Central memory CD8-positive, alpha-beta T cell (primary cell): Measurements from ENCODE around the gene EIF6.
A peak's percentile ranks its signal among the peaks of the same experiment; 100 is the strongest.

Experiments used
- ATAC-seq: fragments of 150-1000 bp; cut with Tn5 transposase; replicated peaks from 2 replicates; pipeline ENCODE4 v1.10.0; 2022; ENCODE audit warnings: mild to moderate bottlenecking, moderate FRiP score, moderate number of reproducible peaks; ENCODE audit not compliant: poor library complexity, severe bottlenecking; ENCODE audit errors: extremely low read depth
- DNase-seq, 2 donors: peaks; one replicate each; pipeline ENCODE4 v3.0.0; 2021; ENCODE audit warnings: low spot score in 2 of 2
- H3K27ac Mint-ChIP-seq: one replicate; pipeline ENCODE4 v1.8.0; 2022; ENCODE audit warnings: low read depth, mild to moderate bottlenecking, moderate library complexity, mixed read lengths
- H3K27me3 Mint-ChIP-seq: one replicate; pipeline ENCODE4 v1.8.0; 2022; ENCODE audit warnings: mixed read lengths
- H3K36me3 Mint-ChIP-seq: one replicate; pipeline ENCODE4 v1.8.0; 2022; ENCODE audit warnings: mild to moderate bottlenecking, moderate library complexity, mixed read lengths; ENCODE audit not compliant: insufficient read depth
- H3K4me1 Mint-ChIP-seq: one replicate; pipeline ENCODE4 v1.8.0; 2022; ENCODE audit warnings: mixed read lengths
- H3K4me3 Mint-ChIP-seq: one replicate; pipeline ENCODE4 v1.8.0; 2022; ENCODE audit warnings: mild to moderate bottlenecking, moderate library complexity, mixed read lengths
- H3K9me3 Mint-ChIP-seq: one replicate; pipeline ENCODE4 v1.8.0; 2022; ENCODE audit warnings: mixed read lengths

The EIF6 gene

GRCh38 chr20:35248641-35249475 lies 35.7 kb downstream of the EIF6 start:
- Mint-ChIP-seq H3K9me3 (no peaks in the 10 kb centered on the region), H3K27ac (no peak overlapping the region), H3K4me3 (no peak overlapping the region), H3K27me3 (no peaks in the 10 kb centered on the region), H3K4me1 (peaks cover 26% of the 10 kb centered on the region), H3K36me3 (peaks cover 5% of the 10 kb centered on the region)
- DNase-seq (no peak), ATAC-seq (no peak)

- no peaks in the 10 kb centered on the region for H3K36me3 Mint-ChIP-seq
- ATAC-seq, result no peak
These were observed 37.8 kb downstream of the EIF6 start for GRCh38 chr20:35246723-35247122.

GRCh38 chr20:35243986-35244385 lies 40.6 kb downstream of the EIF6 start:
- H3K27me3 Mint-ChIP-seq, result no peaks in the 10 kb centered on the region
- no peak overlapping the region for H3K4me3 Mint-ChIP-seq
- DNase-seq (no peak), ATAC-seq (no peak)
- no peaks in the 10 kb centered on the region for H3K36me3 Mint-ChIP-seq
- no peaks in the 10 kb centered on the region for H3K9me3 Mint-ChIP-seq
- H3K4me1 Mint-ChIP-seq, result peaks cover 5% of the 10 kb centered on the region
- H3K27ac Mint-ChIP-seq, result no peak overlapping the region

More at GRCh38 chr20:35246723-35247122, 37.8 kb downstream of the EIF6 start:
- H3K27me3 Mint-ChIP-seq, result no peaks in the 10 kb centered on the region
- no peak for DNase-seq
- H3K4me3 Mint-ChIP-seq, result no peak overlapping the region
- no peaks in the 10 kb centered on the region for H3K9me3 Mint-ChIP-seq
- peaks cover 15% of the 10 kb centered on the region for H3K4me1 Mint-ChIP-seq
- H3K27ac Mint-ChIP-seq, result no peak overlapping the region

- peaks cover 5% of the 10 kb centered on the region for H3K4me1 Mint-ChIP-seq
- no peak overlapping the region for H3K4me3 Mint-ChIP-seq
- DNase-seq, result no peak
- no peaks in the 10 kb centered on the region for H3K36me3 Mint-ChIP-seq
- H3K27ac Mint-ChIP-seq, result no peak overlapping the region
- no peaks in the 10 kb centered on the region for H3K9me3 Mint-ChIP-seq
- H3K27me3 Mint-ChIP-seq, result no peaks in the 10 kb centered on the region
- no peak for ATAC-seq
These were observed 41.3 kb downstream of the EIF6 start for GRCh38 chr20:35243317-35243716.

GRCh38 chr20:35240811-35241293 lies 43.7 kb downstream of the EIF6 start:
- ATAC-seq (no peak), DNase-seq (no peak)
- Mint-ChIP-seq H3K4me1 (peaks cover 5% of the 10 kb centered on the region), H3K27me3 (no peaks in the 10 kb centered on the region), H3K4me3 (no peak overlapping the region), H3K27ac (no peak overlapping the region), H3K36me3 (no peaks in the 10 kb centered on the region), H3K9me3 (no peaks in the 10 kb centered on the region)

- DNase-seq (no peak), ATAC-seq (no peak)
- peak overlapping the region; percentile 5 for H3K27ac Mint-ChIP-seq
- no peaks in the 10 kb centered on the region for H3K9me3 Mint-ChIP-seq
- no peaks in the 10 kb centered on the region for H3K27me3 Mint-ChIP-seq
- H3K36me3 Mint-ChIP-seq, result no peaks in the 10 kb centered on the region
- H3K4me3 Mint-ChIP-seq, result no peak overlapping the region
- H3K4me1 Mint-ChIP-seq, result peaks cover 5% of the 10 kb centered on the region
These were observed 44.3 kb downstream of the EIF6 start for GRCh38 chr20:35240083-35240810.

GRCh38 chr20:35238735-35239134 lies 45.8 kb downstream of the EIF6 start:
- no peak overlapping the region for H3K4me3 Mint-ChIP-seq
- DNase-seq (no peak), ATAC-seq (no peak)
- no peaks in the 10 kb centered on the region for H3K9me3 Mint-ChIP-seq
- H3K27me3 Mint-ChIP-seq, result no peaks in the 10 kb centered on the region
- no peak overlapping the region for H3K27ac Mint-ChIP-seq
- H3K36me3 Mint-ChIP-seq, result peaks cover 6% of the 10 kb centered on the region
- peaks cover 5% of the 10 kb centered on the region for H3K4me1 Mint-ChIP-seq

GRCh38 chr20:35238170-35238569 lies 46.4 kb downstream of the EIF6 start:
- no peaks in the 10 kb centered on the region for H3K9me3 Mint-ChIP-seq
- no peak overlapping the region for H3K4me3 Mint-ChIP-seq
- peaks cover 5% of the 10 kb centered on the region for H3K4me1 Mint-ChIP-seq
- no peak overlapping the region for H3K27ac Mint-ChIP-seq
- peaks cover 6% of the 10 kb centered on the region for H3K36me3 Mint-ChIP-seq
- DNase-seq (no peak), ATAC-seq (no peak)
- no peaks in the 10 kb centered on the region for H3K27me3 Mint-ChIP-seq

- DNase-seq (no peak), ATAC-seq (no peak)
- H3K4me3 Mint-ChIP-seq, result no peak overlapping the region
- no peaks in the 10 kb centered on the region for H3K9me3 Mint-ChIP-seq
- H3K36me3 Mint-ChIP-seq, result peaks cover 6% of the 10 kb centered on the region
- no peak overlapping the region for H3K27ac Mint-ChIP-seq
- peaks cover 7% of the 10 kb centered on the region for H3K4me1 Mint-ChIP-seq
- no peaks in the 10 kb centered on the region for H3K27me3 Mint-ChIP-seq
These were observed 47.1 kb downstream of the EIF6 start for GRCh38 chr20:35237486-35237885.

GRCh38 chr20:35235881-35236280 lies 48.7 kb downstream of the EIF6 start:
- ATAC-seq, result no peak
- H3K9me3 Mint-ChIP-seq, result no peaks in the 10 kb centered on the region
- no peaks in the 10 kb centered on the region for H3K27me3 Mint-ChIP-seq
- no peak overlapping the region for H3K4me3 Mint-ChIP-seq
- H3K27ac Mint-ChIP-seq, result no peak overlapping the region
- DNase-seq, result no peak
- peaks cover 11% of the 10 kb centered on the region for H3K4me1 Mint-ChIP-seq
- peaks cover 7% of the 10 kb centered on the region for H3K36me3 Mint-ChIP-seq

GRCh38 chr20:35232575-35232974 lies 52.0 kb downstream of the EIF6 start:
- Mint-ChIP-seq H3K27ac (no peak overlapping the region), H3K36me3 (peaks cover 11% of the 10 kb centered on the region), H3K4me1 (peaks cover 5% of the 10 kb centered on the region), H3K27me3 (peaks cover 11% of the 10 kb centered on the region), H3K9me3 (no peaks in the 10 kb centered on the region), H3K4me3 (no peak overlapping the region)
- DNase-seq (no peak), ATAC-seq (no peak)
